ENCODE results near the gene SNX10.
A peak's percentile ranks its signal among the peaks of the same experiment; 100 is the strongest.
"Not testable (repeated sequence)": the region's sequence is repeated elsewhere in the genome, so short reads cannot be mapped to it uniquely, and the experiment has no call there.

The SNX10 gene

GRCh38 chr7:26280723-26281122 lies 10.9 kb upstream of the SNX10 start:
- no peaks in the 10 kb centered on the region for H3K4me1 ChIP-seq (ENCODE audit: control insufficient read depth, low read depth, low read length)
- no peak overlapping the region for H3K27ac ChIP-seq (ENCODE audit: low read length)
- no peak overlapping the region for H3K9ac ChIP-seq (ENCODE audit: low read length)
- no peak overlapping the region for H3K4me3 ChIP-seq (ENCODE audit: low read length)
- H3K9me3 ChIP-seq (ENCODE audit: control insufficient read depth, low read depth, low read length) = no peaks in the 10 kb centered on the region
- no peaks in the 10 kb centered on the region for H3K27me3 ChIP-seq (ENCODE audit: control insufficient read depth, insufficient read depth, low read length)
- H3K36me3 ChIP-seq (ENCODE audit: control insufficient read depth, low read depth, low read length) = no peaks in the 10 kb centered on the region

GRCh38 chr7:26284477-26284876 lies 7.2 kb upstream of the SNX10 start:
- Histone ChIP-seq H3K4me1 (ENCODE audit: control insufficient read depth, low read depth, low read length) (no peaks in the 10 kb centered on the region), H3K9me3 (ENCODE audit: control insufficient read depth, low read depth, low read length) (no peaks in the 10 kb centered on the region), H3K9ac (ENCODE audit: low read length) (no peak overlapping the region), H3K4me3 (ENCODE audit: low read length) (no peak overlapping the region), H3K36me3 (ENCODE audit: control insufficient read depth, low read depth, low read length) (no peaks in the 10 kb centered on the region), H3K27me3 (ENCODE audit: control insufficient read depth, insufficient read depth, low read length) (no peaks in the 10 kb centered on the region), H3K27ac (ENCODE audit: low read length) (no peak overlapping the region)

DNA sequence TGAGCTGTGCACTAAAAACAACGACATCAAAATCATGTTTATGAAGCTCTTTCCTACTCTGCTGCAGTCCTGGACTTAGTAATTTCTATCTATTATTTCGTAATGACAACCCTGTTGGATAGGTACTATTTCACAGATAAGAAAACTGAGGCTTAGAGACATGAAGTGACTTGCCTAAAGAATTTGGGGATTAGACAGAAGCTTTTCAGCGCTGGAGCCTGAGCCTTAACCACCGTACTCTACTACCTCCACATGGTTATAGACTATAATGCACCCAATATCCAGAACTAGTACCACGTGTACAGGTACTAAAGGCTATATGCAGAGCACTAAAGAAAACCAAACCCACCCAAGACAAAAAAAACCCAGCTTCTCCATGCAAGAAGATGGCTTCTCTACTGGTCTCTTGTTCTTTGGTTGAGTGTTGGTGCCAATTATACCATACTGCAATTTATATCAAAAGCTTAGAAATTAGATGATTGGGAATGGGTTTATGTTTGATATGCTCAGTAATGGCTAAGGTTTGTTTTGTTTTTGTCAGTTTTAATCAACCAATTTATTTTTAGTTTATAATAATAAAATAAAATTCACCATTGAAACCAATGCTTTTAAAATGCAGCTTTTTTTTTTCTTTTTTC lies 6.5 kb upstream of the SNX10 start:
- Histone ChIP-seq H3K9me3 (ENCODE audit: control insufficient read depth, low read depth, low read length) (no peaks in the 10 kb centered on the region), H3K4me3 (ENCODE audit: low read length) (no peak overlapping the region), H3K27ac (ENCODE audit: low read length) (no peak overlapping the region), H3K27me3 (ENCODE audit: control insufficient read depth, insufficient read depth, low read length) (no peaks in the 10 kb centered on the region), H3K4me1 (ENCODE audit: control insufficient read depth, low read depth, low read length) (no peaks in the 10 kb centered on the region), H3K9ac (ENCODE audit: low read length) (no peak overlapping the region), H3K36me3 (ENCODE audit: control insufficient read depth, low read depth, low read length) (no peaks in the 10 kb centered on the region)

- Histone ChIP-seq H3K27me3 (ENCODE audit: control insufficient read depth, insufficient read depth, low read length) (no peaks in the 10 kb centered on the region), H3K9ac (ENCODE audit: low read length) (no peak overlapping the region), H3K36me3 (ENCODE audit: control insufficient read depth, low read depth, low read length) (no peaks in the 10 kb centered on the region), H3K27ac (ENCODE audit: low read length) (no peak overlapping the region), H3K4me1 (ENCODE audit: control insufficient read depth, low read depth, low read length) (no peaks in the 10 kb centered on the region), H3K9me3 (ENCODE audit: control insufficient read depth, low read depth, low read length) (no peaks in the 10 kb centered on the region), H3K4me3 (ENCODE audit: low read length) (no peak overlapping the region)
Observed at GRCh38 chr7:26286157-26286556, 5.5 kb upstream of the SNX10 start.

GRCh38 chr7:26288126-26288525 lies 3.5 kb upstream of the SNX10 start:
- H3K4me3 ChIP-seq (ENCODE audit: low read length); H3K9me3 ChIP-seq (ENCODE audit: control insufficient read depth, low read depth, low read length); H3K27ac ChIP-seq (ENCODE audit: low read length); H3K36me3 ChIP-seq (ENCODE audit: control insufficient read depth, low read depth, low read length); H3K9ac ChIP-seq (ENCODE audit: low read length); H3K4me1 ChIP-seq (ENCODE audit: control insufficient read depth, low read depth, low read length); H3K27me3 ChIP-seq (ENCODE audit: control insufficient read depth, insufficient read depth, low read length): not testable (repeated sequence)

- Histone ChIP-seq H3K27ac (ENCODE audit: low read length) (no peak overlapping the region), H3K9ac (ENCODE audit: low read length) (no peak overlapping the region), H3K36me3 (ENCODE audit: control insufficient read depth, low read depth, low read length) (no peaks in the 10 kb centered on the region), H3K4me3 (ENCODE audit: low read length) (peak overlapping the region; percentile 69), H3K9me3 (ENCODE audit: control insufficient read depth, low read depth, low read length) (no peaks in the 10 kb centered on the region), H3K27me3 (ENCODE audit: control insufficient read depth, insufficient read depth, low read length) (no peaks in the 10 kb centered on the region), H3K4me1 (ENCODE audit: control insufficient read depth, low read depth, low read length) (no peaks in the 10 kb centered on the region)
Observed at GRCh38 chr7:26291251-26291650, 411 bp upstream of the SNX10 start.

DNA sequence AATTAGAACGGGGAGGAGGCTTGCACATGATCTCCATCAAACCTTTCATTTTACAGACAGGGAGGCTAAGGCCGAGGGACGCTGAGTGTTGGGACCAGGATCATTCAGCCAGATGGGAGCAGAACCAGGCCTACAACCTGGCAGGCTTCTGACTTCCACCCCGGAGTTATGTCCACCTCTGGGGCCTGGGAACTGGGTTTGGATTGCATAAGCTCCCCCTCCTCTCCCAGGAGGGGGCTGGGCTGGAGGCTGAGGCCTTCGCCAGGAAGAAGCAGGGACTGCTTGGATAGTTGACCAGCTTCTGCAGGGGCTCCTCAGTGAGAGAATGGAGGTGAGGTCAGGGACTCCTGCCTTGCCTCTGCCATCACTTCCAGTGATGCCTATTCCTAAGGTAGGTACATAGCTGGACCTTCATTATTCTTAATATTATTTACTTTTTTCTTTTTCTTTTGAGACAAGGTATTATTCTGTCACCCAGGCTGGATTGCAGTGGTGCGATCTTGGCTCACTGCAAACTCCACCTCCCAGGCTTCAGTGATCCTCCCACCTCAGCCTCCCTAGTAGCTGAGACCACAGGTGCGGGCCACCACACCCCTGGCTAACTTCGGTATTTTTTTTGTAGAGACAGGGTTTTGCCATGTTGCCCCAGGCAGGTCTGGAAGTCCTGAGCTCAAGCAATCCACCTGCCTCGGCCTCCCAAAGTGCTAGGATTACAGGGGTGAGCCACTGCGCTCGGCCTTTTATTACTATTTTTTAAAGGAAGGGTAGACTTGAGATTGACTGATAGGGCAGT lies 1.3 kb downstream of the SNX10 start:
- Histone ChIP-seq H3K4me3 (ENCODE audit: low read length) (no peak overlapping the region), H3K9me3 (ENCODE audit: control insufficient read depth, low read depth, low read length) (no peaks in the 10 kb centered on the region), H3K4me1 (ENCODE audit: control insufficient read depth, low read depth, low read length) (no peaks in the 10 kb centered on the region), H3K9ac (ENCODE audit: low read length) (no peak overlapping the region), H3K27ac (ENCODE audit: low read length) (no peak overlapping the region), H3K27me3 (ENCODE audit: control insufficient read depth, insufficient read depth, low read length) (no peaks in the 10 kb centered on the region), H3K36me3 (ENCODE audit: control insufficient read depth, low read depth, low read length) (no peaks in the 10 kb centered on the region)

DNA sequence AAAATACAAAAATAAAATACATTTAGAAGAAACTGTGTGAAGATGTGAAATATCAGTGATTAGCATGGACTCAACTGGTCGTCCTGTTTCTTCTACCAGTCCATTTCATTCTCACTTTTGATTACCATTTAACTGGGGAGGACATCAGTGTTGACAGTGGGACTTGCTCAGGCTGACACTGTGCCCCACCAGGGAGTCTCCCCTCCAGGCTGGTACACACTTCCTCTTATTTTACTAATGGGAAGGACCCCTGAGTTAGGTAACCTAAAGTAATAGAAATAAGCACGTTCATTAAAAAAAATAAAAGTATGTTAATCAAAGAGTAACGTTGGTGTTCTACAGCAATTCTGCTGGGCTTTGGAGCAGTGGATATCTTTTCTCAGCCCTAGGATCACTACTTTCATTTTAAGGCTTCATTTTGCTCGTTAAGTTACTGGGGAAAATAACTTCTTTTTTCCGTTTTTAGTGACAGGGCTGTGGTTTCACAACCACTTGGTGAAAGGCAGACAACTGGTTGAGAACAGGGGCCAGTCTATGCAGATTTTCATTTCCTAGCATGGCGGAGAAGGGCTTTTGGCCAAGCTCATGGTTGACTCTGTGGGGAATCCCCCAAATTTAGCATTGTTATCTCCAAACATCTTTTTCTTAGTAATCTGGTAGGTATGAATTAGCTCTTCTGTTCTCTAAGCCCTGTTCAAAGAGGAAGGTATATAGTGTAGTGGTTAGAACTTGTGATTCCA lies 2.1 kb downstream of the SNX10 start:
- Histone ChIP-seq H3K4me1 (ENCODE audit: control insufficient read depth, low read depth, low read length) (no peaks in the 10 kb centered on the region), H3K27ac (ENCODE audit: low read length) (no peak overlapping the region), H3K9me3 (ENCODE audit: control insufficient read depth, low read depth, low read length) (no peaks in the 10 kb centered on the region), H3K27me3 (ENCODE audit: control insufficient read depth, insufficient read depth, low read length) (no peaks in the 10 kb centered on the region), H3K9ac (ENCODE audit: low read length) (no peak overlapping the region), H3K4me3 (ENCODE audit: low read length) (no peak overlapping the region), H3K36me3 (ENCODE audit: control insufficient read depth, low read depth, low read length) (no peaks in the 10 kb centered on the region)

- Histone ChIP-seq H3K27ac (ENCODE audit: low read length) (no peak overlapping the region), H3K4me3 (ENCODE audit: low read length) (no peak overlapping the region), H3K4me1 (ENCODE audit: control insufficient read depth, low read depth, low read length) (no peaks in the 10 kb centered on the region), H3K36me3 (ENCODE audit: control insufficient read depth, low read depth, low read length) (no peaks in the 10 kb centered on the region), H3K27me3 (ENCODE audit: control insufficient read depth, insufficient read depth, low read length) (no peaks in the 10 kb centered on the region), H3K9me3 (ENCODE audit: control insufficient read depth, low read depth, low read length) (no peaks in the 10 kb centered on the region), H3K9ac (ENCODE audit: low read length) (no peak overlapping the region)
Observed at GRCh38 chr7:26295015-26295414, 3.4 kb downstream of the SNX10 start.

DNA sequence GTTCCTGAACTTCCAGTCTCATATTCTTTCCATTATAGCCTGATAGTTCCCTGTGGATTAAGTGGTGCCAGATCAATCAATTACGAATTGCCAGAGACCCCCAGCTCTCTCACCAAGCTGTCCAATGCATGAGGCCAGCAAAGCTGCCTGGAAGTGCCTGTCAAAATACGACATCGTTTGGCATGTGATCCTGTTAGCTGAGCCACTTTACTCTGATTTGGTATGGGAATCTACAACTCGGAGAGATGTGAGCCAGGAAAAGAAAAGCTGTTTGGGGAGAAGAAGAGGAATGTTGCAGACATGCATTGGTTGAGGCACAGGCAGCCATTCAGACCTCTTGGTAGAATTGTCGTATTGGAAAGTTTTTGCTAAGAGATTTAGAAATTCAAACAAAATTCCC lies 3.9 kb downstream of the SNX10 start:
- Histone ChIP-seq H3K27ac (ENCODE audit: low read length) (no peak overlapping the region), H3K9me3 (ENCODE audit: control insufficient read depth, low read depth, low read length) (no peaks in the 10 kb centered on the region), H3K4me3 (ENCODE audit: low read length) (no peak overlapping the region), H3K27me3 (ENCODE audit: control insufficient read depth, insufficient read depth, low read length) (no peaks in the 10 kb centered on the region), H3K4me1 (ENCODE audit: control insufficient read depth, low read depth, low read length) (no peaks in the 10 kb centered on the region), H3K36me3 (ENCODE audit: control insufficient read depth, low read depth, low read length) (no peaks in the 10 kb centered on the region), H3K9ac (ENCODE audit: low read length) (no peak overlapping the region)

DNA sequence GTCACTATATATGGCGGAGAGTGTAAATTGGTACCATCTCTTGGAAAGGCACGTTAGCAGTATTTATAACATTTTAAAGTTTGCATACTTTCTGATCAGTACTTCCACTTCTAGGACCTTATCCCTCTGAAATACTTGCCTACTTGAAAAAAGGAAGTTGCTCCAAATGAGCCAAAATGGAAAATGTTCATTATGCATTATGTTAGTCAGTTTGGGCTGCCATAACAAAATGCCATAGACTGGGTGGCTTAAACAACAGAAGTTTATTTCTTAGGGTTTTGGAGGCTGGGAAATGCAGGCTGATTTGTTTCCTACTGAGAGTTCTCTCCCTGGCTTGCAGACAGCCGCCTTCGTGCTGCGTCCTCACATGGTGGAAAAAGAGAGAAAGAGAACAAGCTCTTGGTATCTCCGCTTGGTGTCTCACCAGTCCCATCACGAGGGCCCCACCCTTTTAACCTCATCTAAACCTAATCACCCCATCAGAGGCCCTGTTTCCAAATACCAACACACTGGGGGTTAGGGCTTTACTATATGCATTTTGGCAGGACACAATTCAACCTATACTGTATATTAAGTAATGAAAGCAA lies 6.9 kb downstream of the SNX10 start:
- Histone ChIP-seq H3K27me3 (ENCODE audit: control insufficient read depth, insufficient read depth, low read length) (no peaks in the 10 kb centered on the region), H3K4me3 (ENCODE audit: low read length) (no peak overlapping the region), H3K36me3 (ENCODE audit: control insufficient read depth, low read depth, low read length) (no peaks in the 10 kb centered on the region), H3K9ac (ENCODE audit: low read length) (no peak overlapping the region), H3K4me1 (ENCODE audit: control insufficient read depth, low read depth, low read length) (peaks cover 9% of the 10 kb centered on the region), H3K27ac (ENCODE audit: low read length) (no peak overlapping the region), H3K9me3 (ENCODE audit: control insufficient read depth, low read depth, low read length) (no peaks in the 10 kb centered on the region)
